HG03571 (cell line): ENCODE results near the gene CFAP141.
"Not testable (repeated sequence)": the region's sequence is repeated elsewhere in the genome, so short reads cannot be mapped to it uniquely, and the experiment has no call there.

ENCODE experiments used
- ATAC-seq: cut with Tn5 transposase; IDR thresholded peaks from one replicate; pipeline ENCODE4 v1.9.1; 2021; ENCODE audit not compliant: unreplicated experiment

CFAP141 gene

GRCh38 chr1:154208677-154209388 lies 2.7 kb upstream of the CFAP141 start:
- no peak for ATAC-seq

GRCh38 chr1:154207262-154207661 lies 1.1 kb upstream of the CFAP141 start:
- no peak for ATAC-seq

- ATAC-seq, result not testable (repeated sequence)
Observed at GRCh38 chr1:154205778-154206177, 355 bp downstream of the CFAP141 start.

GRCh38 chr1:154199563-154199879 lies 6.6 kb downstream of the CFAP141 start:
- no peak for ATAC-seq

- no peak for ATAC-seq
Observed at GRCh38 chr1:154198756-154199562, 7.2 kb downstream of the CFAP141 start.

GRCh38 chr1:154193821-154194220 lies 12.3 kb downstream of the CFAP141 start:
- no peak for ATAC-seq

GRCh38 chr1:154192476-154192875 lies 13.7 kb downstream of the CFAP141 start:
- no peak for ATAC-seq

DNA sequence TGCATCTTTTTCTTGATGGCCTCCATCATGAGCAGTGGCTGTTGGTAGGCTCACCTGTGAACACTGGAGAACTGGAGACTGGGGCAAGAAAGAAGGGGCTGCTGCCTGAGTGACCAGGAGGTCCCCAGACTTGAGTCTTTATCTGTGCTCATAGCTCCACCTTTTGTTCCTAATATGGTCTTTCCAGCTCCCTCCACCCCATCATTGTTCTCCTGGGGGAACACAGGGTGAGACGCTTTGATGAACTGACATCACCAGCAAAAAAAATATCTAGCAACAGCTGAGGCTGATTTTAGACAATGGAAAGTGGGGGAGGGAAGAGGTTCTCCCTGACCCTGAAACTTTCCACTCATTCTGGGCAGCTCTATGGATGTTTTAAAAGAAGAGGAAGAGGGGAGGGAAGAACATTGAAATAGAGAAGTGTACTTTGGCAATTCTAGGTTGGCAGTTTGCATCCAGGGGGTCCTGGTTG lies 14.1 kb downstream of the CFAP141 start, which contains the start of gene TPM3:
TPM3 (minus strand) TSS at position 111 of the 472 bp plus-strand sequence; CDS start at position 29, 82 bp downstream.
- no peak for ATAC-seq

- ATAC-seq, result no peak
Observed at GRCh38 chr1:154190550-154190949, 15.6 kb downstream of the CFAP141 start.

DNA sequence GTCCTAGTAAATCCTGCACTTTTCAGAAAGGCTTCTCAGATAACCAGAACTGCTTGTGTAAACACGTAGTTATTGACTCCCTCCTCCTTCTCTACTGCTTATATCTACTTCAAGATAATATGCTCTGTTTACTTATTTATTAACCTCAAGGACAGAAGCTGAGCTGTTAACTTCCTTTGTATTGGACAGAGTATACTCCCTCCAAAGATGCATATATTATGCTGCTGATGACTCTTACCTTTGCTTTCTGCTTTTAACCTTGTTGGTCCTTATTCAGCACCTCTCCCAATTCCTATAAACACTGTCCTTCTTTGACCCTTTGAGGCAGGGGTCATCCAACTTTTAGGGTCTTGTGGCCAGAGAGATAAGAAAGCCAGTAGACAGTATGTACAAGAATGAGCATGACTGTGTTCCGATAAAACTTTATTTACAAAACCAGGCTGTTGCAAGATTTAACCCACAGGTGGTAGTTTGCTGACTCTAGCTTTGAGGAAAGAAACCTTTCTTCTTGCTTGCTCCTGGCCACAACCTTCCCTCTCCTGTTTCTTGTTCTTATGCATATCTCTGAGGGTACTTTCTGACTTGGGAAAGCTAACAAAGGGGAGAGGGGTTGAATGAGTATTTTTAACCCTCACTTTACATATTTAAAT lies 19.2 kb downstream of the CFAP141 start:
- no peak for ATAC-seq

GRCh38 chr1:154186177-154186576 lies 20.0 kb downstream of the CFAP141 start:
- ATAC-seq, result no peak

DNA sequence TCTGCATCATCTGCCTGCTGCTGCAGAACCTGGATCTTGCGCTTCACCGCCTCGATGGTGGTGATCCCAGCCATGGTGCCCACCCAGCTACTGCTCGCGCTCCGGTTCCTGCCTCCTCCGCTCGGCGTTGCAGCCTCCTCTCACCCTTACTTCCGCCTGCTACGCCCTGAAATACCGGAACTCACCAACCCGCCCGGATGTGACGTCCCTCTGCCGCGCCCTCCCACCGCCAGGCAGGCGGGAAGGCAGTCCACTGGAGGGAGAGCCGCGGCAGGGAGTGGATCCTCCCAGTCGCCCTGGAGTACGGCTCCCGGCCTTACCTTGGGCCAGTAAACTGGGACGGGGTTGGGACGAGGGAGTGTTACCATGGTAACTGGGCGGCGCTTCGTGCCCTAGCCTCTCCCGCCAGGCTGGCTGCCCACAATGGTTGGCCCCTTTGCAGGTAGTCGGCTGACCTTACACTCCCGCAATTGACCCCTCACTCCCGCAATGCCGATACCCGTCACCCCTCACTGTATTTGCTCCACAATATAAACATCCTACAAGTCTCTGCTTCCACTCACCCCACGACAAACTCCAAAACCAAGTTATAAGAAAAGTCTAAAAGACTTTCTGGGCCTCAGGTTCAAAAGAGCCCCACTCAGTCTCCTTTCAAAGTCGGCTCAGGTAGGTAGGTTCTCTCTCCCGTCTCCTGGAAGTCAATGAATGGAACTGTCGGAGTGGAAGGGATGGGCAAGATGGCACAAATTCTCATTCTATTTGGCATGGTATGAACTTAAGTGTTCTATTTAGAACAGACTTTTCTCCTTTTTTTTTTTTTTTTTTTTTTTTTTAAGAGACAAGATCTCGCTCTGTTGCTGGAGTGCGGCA lies 22.9 kb downstream of the CFAP141 start:
- peak; percentile 61 for ATAC-seq

DNA sequence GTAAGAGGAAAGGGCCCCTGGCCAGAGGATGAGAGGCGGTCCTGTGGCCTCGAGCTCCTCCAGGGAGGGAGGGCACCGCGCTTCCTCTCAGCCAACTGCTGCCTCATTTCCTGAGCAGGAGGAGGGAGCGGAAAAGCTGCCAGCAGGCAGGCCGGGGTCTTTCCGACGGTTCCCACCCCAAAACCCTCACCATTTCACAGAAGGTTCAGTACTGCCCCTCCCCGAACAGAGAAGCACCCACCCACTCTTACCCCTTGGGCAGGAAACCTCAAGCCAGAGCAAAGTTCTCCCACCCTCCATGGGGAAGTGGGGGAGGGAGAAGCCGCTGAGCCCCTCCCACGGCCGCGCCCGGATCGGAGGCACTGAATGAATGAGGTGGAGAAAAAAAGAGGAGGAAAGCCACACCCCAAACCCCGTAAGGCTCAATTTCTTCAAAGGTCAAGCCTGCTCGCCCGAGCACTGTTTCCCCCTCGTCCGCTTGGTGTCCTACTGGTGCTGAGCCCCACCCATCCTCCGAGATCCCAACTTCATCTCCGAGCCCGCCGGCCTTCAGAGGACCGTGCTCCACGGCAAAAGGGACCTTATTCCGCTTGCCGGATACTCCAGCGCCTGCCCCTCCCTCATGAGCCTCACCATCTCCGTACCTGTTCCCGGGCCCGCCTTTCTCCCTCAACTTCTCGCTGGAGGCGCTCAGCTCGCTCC lies 23.6 kb downstream of the CFAP141 start:
- ATAC-seq, result peak; percentile 33

DNA sequence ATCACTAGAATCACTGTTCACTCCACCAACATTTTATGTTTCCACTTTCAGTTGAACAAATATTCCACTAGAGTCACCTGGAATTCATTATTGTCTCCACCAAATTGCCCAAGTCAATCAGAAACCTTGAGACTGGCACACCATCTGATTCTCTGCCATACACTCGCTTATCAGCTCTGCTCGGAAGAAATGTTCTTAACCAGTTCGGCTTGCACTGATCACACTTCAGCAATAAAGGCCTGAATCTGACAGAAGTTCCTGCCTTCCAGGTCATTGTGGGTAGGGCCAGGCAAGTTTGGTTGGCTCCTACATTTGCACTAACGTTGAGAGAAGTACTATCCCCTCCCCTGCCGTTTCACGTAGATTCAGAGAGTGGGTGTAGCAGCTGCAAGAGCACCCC lies 24.2 kb downstream of the CFAP141 start:
- ATAC-seq, result no peak

GRCh38 chr1:154179946-154180687 lies 26.0 kb downstream of the CFAP141 start:
- ATAC-seq, result no peak

- no peak for ATAC-seq
Observed at GRCh38 chr1:154178911-154179811, 27.0 kb downstream of the CFAP141 start.

GRCh38 chr1:154178013-154178412 lies 28.1 kb downstream of the CFAP141 start:
- ATAC-seq, result no peak

- ATAC-seq, result no peak
Observed at GRCh38 chr1:154176337-154176736, 29.8 kb downstream of the CFAP141 start.
